ENCODE data around the gene SEH1L.
"Not testable (repeated sequence)": the region's sequence is repeated elsewhere in the genome, so short reads cannot be mapped to it uniquely, and the experiment has no call there.

SEH1L gene

GRCh38 chr18:12947285-12948049, at the start of gene SEH1L:
SEH1L (plus strand) TSS chr18:12948011; CDS start chr18:12948122, 111 bp downstream.
- DNase-seq, result peak; percentile 99

GRCh38 chr18:12901208-12901607, 46.6 kb upstream of the SEH1L start:
- DNase-seq, result not testable (repeated sequence)

GRCh38 chr18:12904012-12904516, 43.7 kb upstream of the SEH1L start:
- peak; percentile 33 for DNase-seq

- no peak for DNase-seq
Measured at GRCh38 chr18:12906119-12906518, 41.7 kb upstream of the SEH1L start.

GRCh38 chr18:12906773-12907172, 41.0 kb upstream of the SEH1L start:
- no peak for DNase-seq

- no peak for DNase-seq
Measured at GRCh38 chr18:12907258-12907925, 40.4 kb upstream of the SEH1L start.

GRCh38 chr18:12908706-12909105, 39.1 kb upstream of the SEH1L start:
- no peak for DNase-seq

GRCh38 chr18:12911025-12911928, 36.5 kb upstream of the SEH1L start:
- DNase-seq, result peak; percentile 63

GRCh38 chr18:12911929-12912703, 35.7 kb upstream of the SEH1L start:
- DNase-seq, result no peak

- no peak for DNase-seq
Measured at GRCh38 chr18:12921178-12921577, 26.6 kb upstream of the SEH1L start.

GRCh38 chr18:12922266-12922665, 25.5 kb upstream of the SEH1L start:
- no peak for DNase-seq

GRCh38 chr18:12924616-12925015, 23.2 kb upstream of the SEH1L start:
- DNase-seq, result no peak

GRCh38 chr18:12928206-12928605, 19.6 kb upstream of the SEH1L start:
- no peak for DNase-seq

- no peak for DNase-seq
Measured at GRCh38 chr18:12928641-12929040, 19.2 kb upstream of the SEH1L start.

- DNase-seq, result no peak
Measured at GRCh38 chr18:12929477-12930083, 18.2 kb upstream of the SEH1L start.

GRCh38 chr18:12930376-12930775, 17.4 kb upstream of the SEH1L start:
- DNase-seq, result no peak

- DNase-seq, result no peak
Measured at GRCh38 chr18:12930908-12931307, 16.9 kb upstream of the SEH1L start.

GRCh38 chr18:12933327-12933726, 14.5 kb upstream of the SEH1L start:
- no peak for DNase-seq

GRCh38 chr18:12934454-12935071, 13.2 kb upstream of the SEH1L start:
- DNase-seq, result peak; percentile 81

GRCh38 chr18:12939162-12939561, 8.6 kb upstream of the SEH1L start:
- DNase-seq, result no peak

GRCh38 chr18:12943215-12943614, 4.6 kb upstream of the SEH1L start:
- no peak for DNase-seq

All from activated CD8-positive, alpha-beta memory T cell treated with anti-CD3 and anti-CD28 coated beads, Interleukin-2, amount 50 U/mL, for 4 hours (primary cell).